Measurements from ENCODE around the gene EGFLAM. TPM values are rescaled to one million over a fixed set of nuclear protein-coding genes. Genes with fewer than 3 reads are reported as not detected.

Gene EGFLAM
- total and polyA plus RNA-seq, 2 experiments from 2014 or later, result 0.24 to 1.9 TPM

DNA sequence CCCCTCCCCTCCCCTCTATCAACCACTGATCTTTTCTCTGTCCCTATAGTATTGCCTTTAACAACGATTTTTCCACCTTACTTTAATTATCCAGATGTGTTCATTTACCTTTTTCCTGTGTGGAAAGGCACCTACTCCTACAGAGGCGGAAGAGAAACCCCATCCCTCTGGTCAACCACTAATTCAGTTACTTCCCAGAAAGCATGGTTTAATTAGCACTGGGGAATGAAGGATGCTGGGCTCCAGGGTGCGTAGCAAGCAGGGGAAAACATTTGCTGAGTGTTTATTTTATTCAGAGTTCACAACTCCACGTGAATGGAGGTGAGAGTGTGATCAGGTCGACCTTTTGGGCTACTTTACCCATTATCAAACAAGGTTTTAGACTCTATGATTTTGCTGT is 16.7 kb upstream of the EGFLAM start:
- H3K4me2 ChIP-seq, result no peak overlapping the region
- H2AFZ ChIP-seq, result no peak overlapping the region
- no peaks in the 10 kb centered on the region for H3K27me3 ChIP-seq (ENCODE audit: insufficient read depth)
- H3K4me1 Mint-ChIP-seq, result no peaks in the 10 kb centered on the region
- H3K27me3 Mint-ChIP-seq (ENCODE audit: insufficient read depth, low read depth, poor library complexity), result peaks cover 2% of the 10 kb centered on the region
- H4K20me1 ChIP-seq (replicated peaks; ENCODE audit: insufficient read depth), result no peaks in the 10 kb centered on the region
- H3K79me2 ChIP-seq (replicated peaks; ENCODE audit: insufficient read depth), result no peaks in the 10 kb centered on the region
- H3K9me2 ChIP-seq (ENCODE audit: insufficient read depth), result no peaks in the 10 kb centered on the region
- ATAC-seq, result no peak
- H3K4me3 Mint-ChIP-seq, result no peak overlapping the region
- no peak overlapping the region for H3K27ac Mint-ChIP-seq
- H3F3A ChIP-seq (replicated peaks; ENCODE audit: low read depth), result no peaks in the 10 kb centered on the region
- no peaks in the 10 kb centered on the region for H3K4me1 ChIP-seq (ENCODE audit: insufficient read depth)
- no peak for DNase-seq (ENCODE audit: low spot score)
- H3K36me3 Mint-ChIP-seq (ENCODE audit: low read depth), result no peaks in the 10 kb centered on the region
- TF ChIP-seq, protein P1, sequence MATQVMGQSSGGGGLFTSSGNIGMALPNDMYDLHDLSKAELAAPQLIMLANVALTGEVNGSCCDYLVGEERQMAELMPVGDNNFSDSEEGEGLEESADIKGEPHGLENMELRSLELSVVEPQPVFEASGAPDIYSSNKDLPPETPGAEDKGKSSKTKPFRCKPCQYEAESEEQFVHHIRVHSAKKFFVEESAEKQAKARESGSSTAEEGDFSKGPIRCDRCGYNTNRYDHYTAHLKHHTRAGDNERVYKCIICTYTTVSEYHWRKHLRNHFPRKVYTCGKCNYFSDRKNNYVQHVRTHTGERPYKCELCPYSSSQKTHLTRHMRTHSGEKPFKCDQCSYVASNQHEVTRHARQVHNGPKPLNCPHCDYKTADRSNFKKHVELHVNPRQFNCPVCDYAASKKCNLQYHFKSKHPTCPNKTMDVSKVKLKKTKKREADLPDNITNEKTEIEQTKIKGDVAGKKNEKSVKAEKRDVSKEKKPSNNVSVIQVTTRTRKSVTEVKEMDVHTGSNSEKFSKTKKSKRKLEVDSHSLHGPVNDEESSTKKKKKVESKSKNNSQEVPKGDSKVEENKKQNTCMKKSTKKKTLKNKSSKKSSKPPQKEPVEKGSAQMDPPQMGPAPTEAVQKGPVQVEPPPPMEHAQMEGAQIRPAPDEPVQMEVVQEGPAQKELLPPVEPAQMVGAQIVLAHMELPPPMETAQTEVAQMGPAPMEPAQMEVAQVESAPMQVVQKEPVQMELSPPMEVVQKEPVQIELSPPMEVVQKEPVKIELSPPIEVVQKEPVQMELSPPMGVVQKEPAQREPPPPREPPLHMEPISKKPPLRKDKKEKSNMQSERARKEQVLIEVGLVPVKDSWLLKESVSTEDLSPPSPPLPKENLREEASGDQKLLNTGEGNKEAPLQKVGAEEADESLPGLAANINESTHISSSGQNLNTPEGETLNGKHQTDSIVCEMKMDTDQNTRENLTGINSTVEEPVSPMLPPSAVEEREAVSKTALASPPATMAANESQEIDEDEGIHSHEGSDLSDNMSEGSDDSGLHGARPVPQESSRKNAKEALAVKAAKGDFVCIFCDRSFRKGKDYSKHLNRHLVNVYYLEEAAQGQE (IDR thresholded peaks at IDR 0.05; ENCODE audit: unreplicated experiment), result no peak
- TF ChIP-seq, protein P2, sequence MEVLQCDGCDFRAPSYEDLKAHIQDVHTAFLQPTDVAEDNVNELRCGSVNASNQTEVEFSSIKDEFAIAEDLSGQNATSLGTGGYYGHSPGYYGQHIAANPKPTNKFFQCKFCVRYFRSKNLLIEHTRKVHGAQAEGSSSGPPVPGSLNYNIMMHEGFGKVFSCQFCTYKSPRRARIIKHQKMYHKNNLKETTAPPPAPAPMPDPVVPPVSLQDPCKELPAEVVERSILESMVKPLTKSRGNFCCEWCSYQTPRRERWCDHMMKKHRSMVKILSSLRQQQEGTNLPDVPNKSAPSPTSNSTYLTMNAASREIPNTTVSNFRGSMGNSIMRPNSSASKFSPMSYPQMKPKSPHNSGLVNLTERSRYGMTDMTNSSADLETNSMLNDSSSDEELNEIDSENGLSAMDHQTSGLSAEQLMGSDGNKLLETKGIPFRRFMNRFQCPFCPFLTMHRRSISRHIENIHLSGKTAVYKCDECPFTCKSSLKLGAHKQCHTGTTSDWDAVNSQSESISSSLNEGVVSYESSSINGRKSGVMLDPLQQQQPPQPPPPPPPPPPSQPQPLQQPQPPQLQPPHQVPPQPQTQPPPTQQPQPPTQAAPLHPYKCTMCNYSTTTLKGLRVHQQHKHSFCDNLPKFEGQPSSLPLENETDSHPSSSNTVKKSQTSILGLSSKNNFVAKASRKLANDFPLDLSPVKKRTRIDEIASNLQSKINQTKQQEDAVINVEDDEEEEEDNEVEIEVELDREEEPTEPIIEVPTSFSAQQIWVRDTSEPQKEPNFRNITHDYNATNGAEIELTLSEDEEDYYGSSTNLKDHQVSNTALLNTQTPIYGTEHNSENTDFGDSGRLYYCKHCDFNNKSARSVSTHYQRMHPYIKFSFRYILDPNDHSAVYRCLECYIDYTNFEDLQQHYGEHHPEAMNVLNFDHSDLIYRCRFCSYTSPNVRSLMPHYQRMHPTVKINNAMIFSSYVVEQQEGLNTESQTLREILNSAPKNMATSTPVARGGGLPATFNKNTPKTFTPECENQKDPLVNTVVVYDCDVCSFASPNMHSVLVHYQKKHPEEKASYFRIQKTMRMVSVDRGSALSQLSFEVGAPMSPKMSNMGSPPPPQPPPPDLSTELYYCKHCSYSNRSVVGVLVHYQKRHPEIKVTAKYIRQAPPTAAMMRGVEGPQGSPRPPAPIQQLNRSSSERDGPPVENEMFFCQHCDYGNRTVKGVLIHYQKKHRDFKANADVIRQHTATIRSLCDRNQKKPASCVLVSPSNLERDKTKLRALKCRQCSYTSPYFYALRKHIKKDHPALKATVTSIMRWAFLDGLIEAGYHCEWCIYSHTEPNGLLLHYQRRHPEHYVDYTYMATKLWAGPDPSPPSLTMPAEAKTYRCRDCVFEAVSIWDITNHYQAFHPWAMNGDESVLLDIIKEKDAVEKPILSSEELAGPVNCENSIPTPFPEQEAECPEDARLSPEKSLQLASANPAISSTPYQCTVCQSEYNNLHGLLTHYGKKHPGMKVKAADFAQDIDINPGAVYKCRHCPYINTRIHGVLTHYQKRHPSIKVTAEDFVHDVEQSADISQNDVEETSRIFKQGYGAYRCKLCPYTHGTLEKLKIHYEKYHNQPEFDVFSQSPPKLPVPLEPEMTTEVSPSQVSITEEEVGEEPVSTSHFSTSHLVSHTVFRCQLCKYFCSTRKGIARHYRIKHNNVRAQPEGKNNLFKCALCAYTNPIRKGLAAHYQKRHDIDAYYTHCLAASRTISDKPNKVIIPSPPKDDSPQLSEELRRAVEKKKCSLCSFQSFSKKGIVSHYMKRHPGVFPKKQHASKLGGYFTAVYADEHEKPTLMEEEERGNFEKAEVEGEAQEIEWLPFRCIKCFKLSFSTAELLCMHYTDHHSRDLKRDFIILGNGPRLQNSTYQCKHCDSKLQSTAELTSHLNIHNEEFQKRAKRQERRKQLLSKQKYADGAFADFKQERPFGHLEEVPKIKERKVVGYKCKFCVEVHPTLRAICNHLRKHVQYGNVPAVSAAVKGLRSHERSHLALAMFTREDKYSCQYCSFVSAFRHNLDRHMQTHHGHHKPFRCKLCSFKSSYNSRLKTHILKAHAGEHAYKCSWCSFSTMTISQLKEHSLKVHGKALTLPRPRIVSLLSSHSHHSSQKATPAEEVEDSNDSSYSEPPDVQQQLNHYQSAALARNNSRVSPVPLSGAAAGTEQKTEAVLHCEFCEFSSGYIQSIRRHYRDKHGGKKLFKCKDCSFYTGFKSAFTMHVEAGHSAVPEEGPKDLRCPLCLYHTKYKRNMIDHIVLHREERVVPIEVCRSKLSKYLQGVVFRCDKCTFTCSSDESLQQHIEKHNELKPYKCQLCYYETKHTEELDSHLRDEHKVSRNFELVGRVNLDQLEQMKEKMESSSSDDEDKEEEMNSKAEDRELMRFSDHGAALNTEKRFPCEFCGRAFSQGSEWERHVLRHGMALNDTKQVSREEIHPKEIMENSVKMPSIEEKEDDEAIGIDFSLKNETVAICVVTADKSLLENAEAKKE (CRISPR knock-in tag; IDR thresholded peaks at IDR 0.05), result no peak
- no peak for TF ChIP-seq ZNF114 (CRISPR knock-in tag; IDR thresholded peaks at IDR 0.05)
- TF ChIP-seq, protein P3, sequence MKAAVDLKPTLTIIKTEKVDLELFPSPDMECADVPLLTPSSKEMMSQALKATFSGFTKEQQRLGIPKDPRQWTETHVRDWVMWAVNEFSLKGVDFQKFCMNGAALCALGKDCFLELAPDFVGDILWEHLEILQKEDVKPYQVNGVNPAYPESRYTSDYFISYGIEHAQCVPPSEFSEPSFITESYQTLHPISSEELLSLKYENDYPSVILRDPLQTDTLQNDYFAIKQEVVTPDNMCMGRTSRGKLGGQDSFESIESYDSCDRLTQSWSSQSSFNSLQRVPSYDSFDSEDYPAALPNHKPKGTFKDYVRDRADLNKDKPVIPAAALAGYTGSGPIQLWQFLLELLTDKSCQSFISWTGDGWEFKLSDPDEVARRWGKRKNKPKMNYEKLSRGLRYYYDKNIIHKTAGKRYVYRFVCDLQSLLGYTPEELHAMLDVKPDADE (IDR thresholded peaks at IDR 0.05), result no peak
- no peak for TF ChIP-seq POLR2AphosphoS5 (IDR thresholded peaks at IDR 0.05; ENCODE audit: low read depth)
- TF ChIP-seq EZH2 (IDR thresholded peaks at IDR 0.05; ENCODE audit: low read depth, unreplicated experiment), result no peak
- TF ChIP-seq ZNF331 (CRISPR knock-in tag; IDR thresholded peaks at IDR 0.05; ENCODE audit: low read depth), result no peak
- TF ChIP-seq STAT1 (IDR thresholded peaks at IDR 0.05; ENCODE audit: unreplicated experiment), result no peak
- TF ChIP-seq CREB1 (CRISPR knock-in tag; IDR thresholded peaks at IDR 0.05; ENCODE audit: low read depth), result no peak
- no peaks in the 10 kb centered on the region for H3K36me3 ChIP-seq (ENCODE audit: insufficient read depth)
- no peak overlapping the region for H3K27ac ChIP-seq (ENCODE audit: low read depth)
- no peaks in the 10 kb centered on the region for H3K9me3 Mint-ChIP-seq
- H3K4me3 ChIP-seq, result no peak overlapping the region

Data from GM23338 (cell line).